ENCODE data around the gene GSC2. TPM values are rescaled to one million over a fixed set of nuclear protein-coding genes. Genes with fewer than 3 reads are reported as not detected.

The GSC2 gene
- polyA plus RNA-seq, 6 donors from 2014 or later, result not detected

GRCh38 chr22:19110646-19111045 is 39.4 kb downstream of the GSC2 start:
- DNase-seq (no peak), ATAC-seq (ENCODE audit: low read depth in 2 of 2) (no peak)
- no peaks in the 10 kb centered on the region for H3K9me3 Mint-ChIP-seq
- H3K4me3 Mint-ChIP-seq, result no peak overlapping the region
- peaks cover 51 to 68% (median 66%) of the 10 kb centered on the region in 3 donors for H3K4me1 Mint-ChIP-seq
- H3K27me3 Mint-ChIP-seq, result no peaks in the 10 kb centered on the region
- peak overlapping the region in 3 of 6 donors; percentile 31 to 92 (median 54) for H3K27ac Mint-ChIP-seq
- no peaks in the 10 kb centered on the region for H3K36me3 Mint-ChIP-seq

GRCh38 chr22:19110064-19110458 is 40.0 kb downstream of the GSC2 start:
- Mint-ChIP-seq H3K4me3 (peak overlapping the region in 7 of 8 donors; percentile 61 to 87 (median 73)), H3K4me1 (peaks cover 45 to 67% (median 66%) of the 10 kb centered on the region in 3 donors), H3K36me3 (no peaks in the 10 kb centered on the region), H3K9me3 (no peaks in the 10 kb centered on the region), H3K27me3 (no peaks in the 10 kb centered on the region), H3K27ac (peak overlapping the region; percentile 54 to 92 (median 84))
- DNase-seq (no peak), ATAC-seq (ENCODE audit: low read depth in 2 of 2) (no peak)

GRCh38 chr22:19109198-19110063 is 40.7 kb downstream of the GSC2 start:
- H3K27ac Mint-ChIP-seq, result peak overlapping the region; percentile 54 to 92 (median 84)
- H3K4me3 Mint-ChIP-seq, result peak overlapping the region; percentile 7 to 87 (median 73)
- ATAC-seq (ENCODE audit: low read depth in 2 of 2) (peak; percentile 98), DNase-seq (peak; percentile 68)
- no peaks in the 10 kb centered on the region for H3K27me3 Mint-ChIP-seq
- H3K36me3 Mint-ChIP-seq, result no peaks in the 10 kb centered on the region
- H3K4me1 Mint-ChIP-seq, result peaks cover 40 to 63% (median 63%) of the 10 kb centered on the region in 3 donors
- H3K9me3 Mint-ChIP-seq, result no peaks in the 10 kb centered on the region

GRCh38 chr22:19108807-19109197 is 41.3 kb downstream of the GSC2 start:
- Mint-ChIP-seq H3K4me1 (peaks cover 40 to 66% (median 65%) of the 10 kb centered on the region in 3 donors), H3K4me3 (peak overlapping the region in 4 of 8 donors; percentile 22 to 85 (median 28)), H3K36me3 (no peaks in the 10 kb centered on the region), H3K9me3 (no peaks in the 10 kb centered on the region), H3K27me3 (no peaks in the 10 kb centered on the region), H3K27ac (peak overlapping the region; percentile 19 to 92 (median 68))
- DNase-seq (no peak), ATAC-seq (ENCODE audit: low read depth in 2 of 2) (no peak)

GRCh38 chr22:19107730-19108074 is 42.4 kb downstream of the GSC2 start:
- no peaks in the 10 kb centered on the region for H3K36me3 Mint-ChIP-seq
- peak overlapping the region in 3 of 8 donors; percentile 12 to 56 (median 31) for H3K4me3 Mint-ChIP-seq
- H3K9me3 Mint-ChIP-seq, result no peaks in the 10 kb centered on the region
- ATAC-seq (ENCODE audit: low read depth in 2 of 2), result no peak
- peak overlapping the region in 4 of 6 donors; percentile 54 to 90 (median 84) for H3K27ac Mint-ChIP-seq
- DNase-seq, result no peak
- no peaks in the 10 kb centered on the region for H3K27me3 Mint-ChIP-seq
- peaks cover 43 to 71% (median 65%) of the 10 kb centered on the region in 3 donors for H3K4me1 Mint-ChIP-seq

- Mint-ChIP-seq H3K36me3 (no peaks in the 10 kb centered on the region), H3K27ac (peak overlapping the region in 5 of 6 donors; percentile 19 to 90 (median 76)), H3K4me1 (peaks cover 40 to 74% (median 66%) of the 10 kb centered on the region in 3 donors), H3K9me3 (no peaks in the 10 kb centered on the region), H3K27me3 (no peaks in the 10 kb centered on the region), H3K4me3 (peak overlapping the region in 3 of 8 donors; percentile 31 to 74 (median 49))
- ATAC-seq (ENCODE audit: low read depth in 2 of 2) (no peak), DNase-seq (no peak)
Measured at GRCh38 chr22:19106886-19107729, 43.0 kb downstream of the GSC2 start.

GRCh38 chr22:19105867-19106802 is 44.0 kb downstream of the GSC2 start:
- H3K4me3 Mint-ChIP-seq, result no peak overlapping the region
- DNase-seq (peak; percentile 23), ATAC-seq (ENCODE audit: low read depth in 2 of 2) (peak in 1 of 2 donors; percentile 35)
- no peaks in the 10 kb centered on the region for H3K27me3 Mint-ChIP-seq
- H3K9me3 Mint-ChIP-seq, result no peaks in the 10 kb centered on the region
- peaks cover 40 to 77% (median 65%) of the 10 kb centered on the region in 3 donors for H3K4me1 Mint-ChIP-seq
- H3K36me3 Mint-ChIP-seq, result peaks cover 0 to 1% of the 10 kb centered on the region in 2 donors
- H3K27ac Mint-ChIP-seq, result peak overlapping the region in 4 of 6 donors; percentile 30 to 78 (median 66)

GRCh38 chr22:19105456-19105855 is 44.6 kb downstream of the GSC2 start:
- Mint-ChIP-seq H3K4me3 (no peak overlapping the region), H3K27ac (peak overlapping the region in 1 of 6 donors; percentile 36), H3K4me1 (peaks cover 36 to 77% (median 62%) of the 10 kb centered on the region in 3 donors), H3K36me3 (peaks cover 0 to 4% of the 10 kb centered on the region in 2 donors), H3K9me3 (no peaks in the 10 kb centered on the region), H3K27me3 (no peaks in the 10 kb centered on the region)
- ATAC-seq (ENCODE audit: low read depth in 2 of 2), result no peak
- no peak for DNase-seq

GRCh38 chr22:19103880-19104821 is 45.9 kb downstream of the GSC2 start:
- Mint-ChIP-seq H3K4me1 (peaks cover 24 to 67% (median 53%) of the 10 kb centered on the region in 3 donors), H3K36me3 (peaks cover 0 to 4% of the 10 kb centered on the region in 2 donors), H3K27ac (peak overlapping the region in 2 of 6 donors; percentile 26 to 60), H3K27me3 (no peaks in the 10 kb centered on the region), H3K4me3 (peak overlapping the region in 1 of 8 donors; percentile 25), H3K9me3 (no peaks in the 10 kb centered on the region)
- ATAC-seq (ENCODE audit: low read depth in 2 of 2) (no peak), DNase-seq (no peak)

GRCh38 chr22:19098157-19098556 is 51.9 kb downstream of the GSC2 start:
- DNase-seq, result no peak
- Mint-ChIP-seq H3K4me3 (no peak overlapping the region), H3K9me3 (no peaks in the 10 kb centered on the region), H3K36me3 (peaks cover 0 to 4% of the 10 kb centered on the region in 2 donors), H3K27ac (peak overlapping the region in 1 of 6 donors; percentile 59), H3K4me1 (peaks cover 16 to 52% (median 37%) of the 10 kb centered on the region in 3 donors), H3K27me3 (no peaks in the 10 kb centered on the region)
- no peak for ATAC-seq (ENCODE audit: low read depth in 2 of 2)

- H3K36me3 Mint-ChIP-seq, result peaks cover 4 to 5% of the 10 kb centered on the region in 2 donors
- ATAC-seq (ENCODE audit: low read depth in 2 of 2) (no peak), DNase-seq (no peak)
- H3K9me3 Mint-ChIP-seq, result no peaks in the 10 kb centered on the region
- peaks cover 16 to 52% (median 40%) of the 10 kb centered on the region in 3 donors for H3K4me1 Mint-ChIP-seq
- peak overlapping the region in 1 of 8 donors; percentile 15 for H3K4me3 Mint-ChIP-seq
- H3K27me3 Mint-ChIP-seq, result no peaks in the 10 kb centered on the region
- H3K27ac Mint-ChIP-seq, result peak overlapping the region in 2 of 6 donors; percentile 33 to 57
Measured at GRCh38 chr22:19097518-19097917, 52.6 kb downstream of the GSC2 start.
